ENCODE measurements around the gene GNAS-AS1.

DNA sequence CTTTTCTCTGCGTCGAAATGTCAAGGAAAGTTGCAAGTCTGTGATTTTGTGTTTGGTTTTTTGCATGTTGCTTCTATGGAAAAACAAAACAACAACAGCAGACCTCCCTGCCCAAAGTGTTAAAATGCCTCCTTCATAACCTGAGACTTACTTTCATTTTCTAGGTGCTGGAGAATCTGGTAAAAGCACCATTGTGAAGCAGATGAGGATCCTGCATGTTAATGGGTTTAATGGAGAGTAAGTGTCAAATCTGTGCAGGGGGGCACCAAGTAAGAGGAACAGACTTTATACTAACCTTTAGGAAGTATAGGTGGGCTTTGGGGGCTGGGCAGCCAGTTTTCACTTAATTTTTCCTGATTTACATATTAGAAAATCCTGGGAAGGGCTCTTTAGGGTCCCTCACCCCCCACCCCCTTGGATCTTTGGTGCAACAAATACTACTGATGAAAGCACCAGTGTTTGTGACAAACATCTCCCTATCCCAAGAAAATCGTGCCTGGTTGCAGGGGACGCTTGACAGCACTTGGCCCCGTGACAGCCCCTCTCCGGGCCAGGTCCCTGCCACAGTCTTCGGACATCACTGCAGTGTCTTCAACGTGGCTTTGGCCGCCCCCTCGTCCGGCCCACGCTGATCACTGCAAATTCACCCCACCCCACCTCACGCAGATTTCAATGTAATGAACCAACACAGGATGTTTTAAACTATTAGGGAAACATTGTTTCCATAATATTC lies 44.9 kb upstream of the GNAS-AS1 start:
- TF ChIP-seq CTCF (IDR thresholded peaks at IDR 0.05) (no peak), POLR2A (IDR thresholded peaks at IDR 0.05) (no peak)
